GM18517 (cell line): Measurements from ENCODE around the gene DPY19L2.
"Not testable (repeated sequence)": the region's sequence is repeated elsewhere in the genome, so short reads cannot be mapped to it uniquely, and the experiment has no call there.

ENCODE experiments used
- ATAC-seq: cut with Tn5 transposase; IDR thresholded peaks from one replicate; pipeline ENCODE4 v1.9.1; 2021; ENCODE audit warnings: mild to moderate bottlenecking, moderate library complexity; ENCODE audit not compliant: unreplicated experiment

The DPY19L2 gene

GRCh38 chr12:63668028-63668799 is at the start of gene DPY19L2:
Gene DPY19L2, minus strand, starts transcription at chr12:63668493. Its CDS starts 100 bp downstream, at chr12:63668393.
- ATAC-seq: peak; percentile 59

GRCh38 chr12:63716891-63717290 is 48.6 kb upstream of the DPY19L2 start:
- ATAC-seq: not testable (repeated sequence)

GRCh38 chr12:63715107-63715625 is 46.9 kb upstream of the DPY19L2 start:
- not testable (repeated sequence) for ATAC-seq

- not testable (repeated sequence) for ATAC-seq
These were observed 46.1 kb upstream of the DPY19L2 start for GRCh38 chr12:63714409-63714808.

- ATAC-seq: not testable (repeated sequence)
These were observed 45.4 kb upstream of the DPY19L2 start for GRCh38 chr12:63713681-63714075.

GRCh38 chr12:63712979-63713680 is 44.8 kb upstream of the DPY19L2 start:
- ATAC-seq: not testable (repeated sequence)

GRCh38 chr12:63712376-63712974 is 44.2 kb upstream of the DPY19L2 start:
- not testable (repeated sequence) for ATAC-seq

- not testable (repeated sequence) for ATAC-seq
These were observed 43.0 kb upstream of the DPY19L2 start for GRCh38 chr12:63711339-63711738.

- no peak for ATAC-seq
These were observed 38.0 kb upstream of the DPY19L2 start for GRCh38 chr12:63706336-63706735.

GRCh38 chr12:63699678-63700382 is 31.5 kb upstream of the DPY19L2 start:
- ATAC-seq: not testable (repeated sequence)

- not testable (repeated sequence) for ATAC-seq
These were observed 30.7 kb upstream of the DPY19L2 start for GRCh38 chr12:63699011-63699410.

- not testable (repeated sequence) for ATAC-seq
These were observed 22.5 kb upstream of the DPY19L2 start for GRCh38 chr12:63690837-63691236.

- not testable (repeated sequence) for ATAC-seq
These were observed 20.8 kb upstream of the DPY19L2 start for GRCh38 chr12:63689141-63689540.

- ATAC-seq: not testable (repeated sequence)
These were observed 18.3 kb upstream of the DPY19L2 start for GRCh38 chr12:63686623-63687022.

GRCh38 chr12:63685789-63686188 is 17.5 kb upstream of the DPY19L2 start:
- ATAC-seq: not testable (repeated sequence)

- not testable (repeated sequence) for ATAC-seq
These were observed 14.3 kb upstream of the DPY19L2 start for GRCh38 chr12:63682617-63683016.

GRCh38 chr12:63680758-63681157 is 12.5 kb upstream of the DPY19L2 start:
- not testable (repeated sequence) for ATAC-seq

- not testable (repeated sequence) for ATAC-seq
These were observed 4.3 kb upstream of the DPY19L2 start for GRCh38 chr12:63672550-63672949.

GRCh38 chr12:63669936-63670335 is 1.6 kb upstream of the DPY19L2 start:
- ATAC-seq: not testable (repeated sequence)

GRCh38 chr12:63669427-63669826 is 1.1 kb upstream of the DPY19L2 start:
- ATAC-seq: not testable (repeated sequence)
